ENCODE measurements around the gene RAB11FIP4. TPM values are rescaled to one million over a fixed set of nuclear protein-coding genes. Genes with fewer than 3 reads are reported as not detected.

Gene RAB11FIP4, protein sequence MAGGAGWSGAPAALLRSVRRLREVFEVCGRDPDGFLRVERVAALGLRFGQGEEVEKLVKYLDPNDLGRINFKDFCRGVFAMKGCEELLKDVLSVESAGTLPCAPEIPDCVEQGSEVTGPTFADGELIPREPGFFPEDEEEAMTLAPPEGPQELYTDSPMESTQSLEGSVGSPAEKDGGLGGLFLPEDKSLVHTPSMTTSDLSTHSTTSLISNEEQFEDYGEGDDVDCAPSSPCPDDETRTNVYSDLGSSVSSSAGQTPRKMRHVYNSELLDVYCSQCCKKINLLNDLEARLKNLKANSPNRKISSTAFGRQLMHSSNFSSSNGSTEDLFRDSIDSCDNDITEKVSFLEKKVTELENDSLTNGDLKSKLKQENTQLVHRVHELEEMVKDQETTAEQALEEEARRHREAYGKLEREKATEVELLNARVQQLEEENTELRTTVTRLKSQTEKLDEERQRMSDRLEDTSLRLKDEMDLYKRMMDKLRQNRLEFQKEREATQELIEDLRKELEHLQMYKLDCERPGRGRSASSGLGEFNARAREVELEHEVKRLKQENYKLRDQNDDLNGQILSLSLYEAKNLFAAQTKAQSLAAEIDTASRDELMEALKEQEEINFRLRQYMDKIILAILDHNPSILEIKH
- 53.2 and 60.5 TPM in 2 replicates for total RNA-seq (2021; fragmentation: NEBNext Ultra II Directional; extraction: Animal tissue kit (Norgen Biotek cat#: 25700))
- 21.7 and 26.0 TPM in 2 replicates for polyA plus RNA-seq (2011; rRNA removed)
- polyA plus RNA-seq (2011; cell fraction: cytosol; rRNA removed), result 34.7 TPM
- 41.3 TPM for polyA plus RNA-seq (2011; cell fraction: nucleus; rRNA removed)
- polyA plus RNA-seq (2012, experiment 1 of 2), result 25.5 to 36.8 TPM (median 34.5 TPM) in 4 replicates
- 13.8 TPM for polyA plus RNA-seq (2012, experiment 2 of 2)
- 20.5 TPM for polyA plus RNA-seq (2013, experiment 1 of 2)
- polyA plus RNA-seq (2013, experiment 2 of 2), result 20.5 TPM
- 44.4 and 58.7 TPM in 2 replicates for polyA minus RNA-seq (2011; rRNA and poly(A)+ RNA removed)
- polyA minus RNA-seq (2011; cell fraction: cytosol; rRNA and poly(A)+ RNA removed), result 33.5 TPM
- 37.3 TPM for polyA minus RNA-seq (2011; cell fraction: nucleus; rRNA and poly(A)+ RNA removed)
- long read RNA-seq, experiment 1, partial matches to known transcripts, result 21 of 36 reads
- long read RNA-seq, experiment 1, other reads (novel, unspliced or antisense), result 15 of 36 reads
- long read RNA-seq, experiment 2, partial matches to known transcripts, result 0 of 1 reads
- long read RNA-seq, experiment 2, other reads (novel, unspliced or antisense), result 1 of 1 reads

DNA sequence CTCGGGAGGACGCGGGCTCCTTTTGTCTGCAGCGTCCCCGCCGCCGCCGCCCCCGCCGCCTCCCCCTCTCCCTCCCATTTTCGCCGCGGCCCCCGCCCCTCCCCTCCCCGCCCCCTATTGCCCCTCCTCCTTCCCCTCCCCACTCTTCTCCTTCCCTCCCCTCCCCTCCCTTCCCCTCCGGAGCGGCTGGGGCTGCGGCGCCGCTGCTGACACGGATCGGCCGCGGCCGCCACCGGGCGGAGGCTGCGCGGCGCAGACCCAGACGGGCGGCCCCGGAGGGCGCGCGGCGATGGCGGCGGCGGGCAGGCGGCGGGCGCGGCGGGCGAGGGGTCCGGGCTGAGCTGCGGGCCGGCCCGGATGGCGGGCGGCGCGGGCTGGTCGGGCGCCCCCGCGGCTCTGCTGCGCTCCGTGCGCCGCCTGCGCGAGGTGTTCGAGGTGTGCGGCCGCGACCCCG is at the start of gene RAB11FIP4:
RAB11FIP4 (plus strand) TSS at position 180 of the 454 bp plus-strand sequence; CDS start at position 358, 178 bp downstream.
- H4K91ac ChIP-seq (replicated peaks; ENCODE audit: insufficient read length, low read length), result no peak within 1 kb of the TSS
- H3K9ac ChIP-seq (replicated peaks in 1 of 4; ENCODE audit: extremely low read depth in 1 of 4, low read depth in 3 of 4, low read length in 3 of 4), result no peak within 1 kb of the TSS
- DNase-seq (ENCODE audit: low read depth in 1 of 2, low spot score in 2 of 2), result peak in 1 of 2 experiments; percentile 52
- CTCF ChIA-PET (ENCODE audit: partially characterized antibody), result interaction anchor here (0.8 to 1.6 kb wide), 4 partner anchors 10 to 451 kb away, joined by 3 read pairs; no protein-coding TSS in a partner anchor
- FAIRE-seq, result no peak
- no peaks in the 10 kb centered on the region for H3K36me3 ChIP-seq (ENCODE audit: control insufficient read depth in 2 of 4, insufficient read depth in 4 of 4, low read length in 3 of 4)
- no peak within 1 kb of the TSS for H3K23ac ChIP-seq (ENCODE audit: insufficient read length)
- H3K4ac ChIP-seq (replicated peaks; ENCODE audit: insufficient read length, low read depth, low read length), result peak within 1 kb of the TSS; percentile 54
- no peak within 1 kb of the TSS for H2BK5ac ChIP-seq (ENCODE audit: low read depth, low read length)
- no peak within 1 kb of the TSS for H3K56ac ChIP-seq (replicated peaks; ENCODE audit: insufficient read length, low read depth, low read length)
- no peak within 1 kb of the TSS for H2BK20ac ChIP-seq (ENCODE audit: low read length)
- TF ChIP-seq NANOG (IDR thresholded peaks at IDR 0.05; ENCODE audit: insufficient read depth, low read depth, low read length, poor library complexity, severe bottlenecking) (no peak), KDM4A (IDR thresholded peaks at IDR 0.05; ENCODE audit: low read depth, low read length, severe bottlenecking) (peak; percentile 19)
- peak within 1 kb of the TSS; percentile 63; the same call in 1 of the 2 replicates for H2AFZ ChIP-seq (ENCODE audit: low read length)
- peak within 1 kb of the TSS; percentile 32 for H3K18ac ChIP-seq (ENCODE audit: extremely low read depth, low read length)
- H2BK120ac ChIP-seq (replicated peaks; ENCODE audit: low read depth, low read length), result no peak within 1 kb of the TSS
- peaks cover 1 to 29% (median 22%) of the 10 kb centered on the region in 4 experiments for H3K27me3 ChIP-seq (replicated peaks in 1 of 4; ENCODE audit: control insufficient read depth in 3 of 4, extremely low read depth in 1 of 4, insufficient read depth in 3 of 4, low read length in 3 of 4)
- H4K20me1 ChIP-seq (replicated peaks in 1 of 2; ENCODE audit: control insufficient read depth in 1 of 2, insufficient read depth in 2 of 2, low read length in 2 of 2), result peaks cover 4 to 9% of the 10 kb centered on the region in 2 experiments
- H3K79me2 ChIP-seq (ENCODE audit: control insufficient read depth in 1 of 2, insufficient read depth in 2 of 2, low read length in 2 of 2), result no peaks in the 10 kb centered on the region
- H4K5ac ChIP-seq (ENCODE audit: insufficient read length, low read depth, low read length), result no peak within 1 kb of the TSS
- H2BK15ac ChIP-seq (ENCODE audit: low read length), result no peak within 1 kb of the TSS
- no peaks in the 10 kb centered on the region for H3K9me3 ChIP-seq (ENCODE audit: insufficient read depth in 2 of 2, low read depth in 1 of 2, low read length in 1 of 2)
- H3K79me1 ChIP-seq (ENCODE audit: low read depth, low read length), result no peaks in the 10 kb centered on the region; the same call in 1 of the 2 replicates
- H3K14ac ChIP-seq (ENCODE audit: insufficient read length), result no peak within 1 kb of the TSS
- H2AK5ac ChIP-seq (ENCODE audit: low read depth, low read length), result no peak within 1 kb of the TSS
- POLR2A ChIA-PET (ENCODE audit: partially characterized antibody), result interaction anchor here (0.9 to 1.7 kb wide), 4 partner anchors 9 to 323 kb away, joined by 3 to 4 read pairs (median 3); no protein-coding TSS in a partner anchor
- 0 out of 2 replicates have a peak within 1 kb of the TSS, but pooled peaks have one; percentile 60 for H2BK12ac ChIP-seq (ENCODE audit: low read depth, low read length)
- peak within 1 kb of the TSS; percentile 35; the same call in 1 of the 2 replicates for H4K8ac ChIP-seq (ENCODE audit: extremely low read depth, insufficient read depth, low read length)
- H3K23me2 ChIP-seq (ENCODE audit: low read depth, low read length), result peaks cover 7% of the 10 kb centered on the region; the same call in 1 of the 2 replicates
- H3K4me1 ChIP-seq (replicated peaks in 1 of 4; ENCODE audit: control insufficient read depth in 3 of 4, insufficient read depth in 4 of 4, low read length in 3 of 4), result peaks cover 0 to 14% (median 9%) of the 10 kb centered on the region in 4 experiments; a peak in 6 of 7 replicates
- no peak within 1 kb of the TSS for H3K27ac ChIP-seq (ENCODE audit: low read depth, low read length)
- peak within 1 kb of the TSS; percentile 37 to 65 (median 44) for H3K4me3 ChIP-seq (ENCODE audit: extremely low read depth in 1 of 4, insufficient read depth in 2 of 4, low read depth in 3 of 4, low read length in 4 of 4)
- no CpG with 5 or more reads among the region's 69 CpGs for WGBS, 2 experiments (ENCODE audit: extremely low coverage in 1 of 2, insufficient coverage in 1 of 2, insufficient read length in 1 of 2, insufficient replicate concordance in 2 of 2, low coverage in 1 of 2, low lambda C conversion rate in 2 of 2, missing lambda C conversion rate in 1 of 2)
- H3K4me2 ChIP-seq (ENCODE audit: insufficient read depth in 1 of 2, low read depth in 2 of 2, low read length in 2 of 2), result peak within 1 kb of the TSS; percentile 42 to 86
